Measurements from ENCODE around the gene DNAH6.
"Not testable (repeated sequence)": the region's sequence is repeated elsewhere in the genome, so short reads cannot be mapped to it uniquely, and the experiment has no call there.

DNAH6 gene

GRCh38 chr2:84537251-84537650 is 21.0 kb downstream of the DNAH6 start:
- no peaks in the 10 kb centered on the region for H3K36me3 Mint-ChIP-seq (ENCODE audit: low read depth)
- no peak for DNase-seq
- no peaks in the 10 kb centered on the region for H3K9me3 Mint-ChIP-seq
- no peaks in the 10 kb centered on the region for H3K27me3 Mint-ChIP-seq (ENCODE audit: low read depth, poor library complexity)
- H3K4me1 Mint-ChIP-seq = no peaks in the 10 kb centered on the region
- no peak for TF ChIP-seq CTCF (IDR thresholded peaks at IDR 0.05)
- no peak overlapping the region for H3K4me3 Mint-ChIP-seq
- no peak overlapping the region for H3K27ac Mint-ChIP-seq

GRCh38 chr2:84539729-84540128 is 23.4 kb downstream of the DNAH6 start:
- Mint-ChIP-seq H3K4me1 (no peaks in the 10 kb centered on the region), H3K36me3 (ENCODE audit: low read depth) (no peaks in the 10 kb centered on the region), H3K4me3 (no peak overlapping the region), H3K27ac (no peak overlapping the region), H3K9me3 (no peaks in the 10 kb centered on the region), H3K27me3 (ENCODE audit: low read depth, poor library complexity) (no peaks in the 10 kb centered on the region)
- TF ChIP-seq CTCF (IDR thresholded peaks at IDR 0.05) = no peak
- DNase-seq = no peak

- Mint-ChIP-seq H3K36me3 (ENCODE audit: low read depth) (no peaks in the 10 kb centered on the region), H3K4me1 (no peaks in the 10 kb centered on the region), H3K27me3 (ENCODE audit: low read depth, poor library complexity) (peaks cover 4% of the 10 kb centered on the region), H3K4me3 (no peak overlapping the region), H3K27ac (no peak overlapping the region), H3K9me3 (no peaks in the 10 kb centered on the region)
- no peak for DNase-seq
- no peak for TF ChIP-seq CTCF (IDR thresholded peaks at IDR 0.05)
Observed at GRCh38 chr2:84545005-84545404, 28.7 kb downstream of the DNAH6 start.

- Mint-ChIP-seq H3K27ac (no peak overlapping the region), H3K27me3 (ENCODE audit: low read depth, poor library complexity) (peaks cover 4% of the 10 kb centered on the region)
Observed at GRCh38 chr2:84546551-84546950, 30.3 kb downstream of the DNAH6 start.

GRCh38 chr2:84548303-84548702 is 32.0 kb downstream of the DNAH6 start:
- Mint-ChIP-seq H3K27me3 (ENCODE audit: low read depth, poor library complexity) (peaks cover 4% of the 10 kb centered on the region), H3K9me3 (no peaks in the 10 kb centered on the region), H3K4me3 (no peak overlapping the region), H3K36me3 (ENCODE audit: low read depth) (no peaks in the 10 kb centered on the region), H3K4me1 (no peaks in the 10 kb centered on the region), H3K27ac (no peak overlapping the region)
- TF ChIP-seq CTCF (IDR thresholded peaks at IDR 0.05) = no peak
- DNase-seq = no peak

More at GRCh38 chr2:84546551-84546950, 30.3 kb downstream of the DNAH6 start:
- Mint-ChIP-seq H3K9me3 (no peaks in the 10 kb centered on the region), H3K36me3 (ENCODE audit: low read depth) (no peaks in the 10 kb centered on the region), H3K4me1 (no peaks in the 10 kb centered on the region), H3K4me3 (no peak overlapping the region)
- DNase-seq = no peak
- no peak for TF ChIP-seq CTCF (IDR thresholded peaks at IDR 0.05)

GRCh38 chr2:84550916-84551315 is 34.6 kb downstream of the DNAH6 start:
- peaks cover 9% of the 10 kb centered on the region for H3K27me3 Mint-ChIP-seq (ENCODE audit: low read depth, poor library complexity)
- no peaks in the 10 kb centered on the region for H3K9me3 Mint-ChIP-seq
- H3K27ac Mint-ChIP-seq = no peak overlapping the region
- no peak for TF ChIP-seq CTCF (IDR thresholded peaks at IDR 0.05)
- H3K4me3 Mint-ChIP-seq = no peak overlapping the region
- no peaks in the 10 kb centered on the region for H3K36me3 Mint-ChIP-seq (ENCODE audit: low read depth)
- DNase-seq = no peak
- no peaks in the 10 kb centered on the region for H3K4me1 Mint-ChIP-seq

GRCh38 chr2:84551526-84551925 is 35.2 kb downstream of the DNAH6 start:
- not testable (repeated sequence) for H3K4me3 Mint-ChIP-seq; H3K4me1 Mint-ChIP-seq; H3K27me3 Mint-ChIP-seq (ENCODE audit: low read depth, poor library complexity); DNase-seq; H3K36me3 Mint-ChIP-seq (ENCODE audit: low read depth); H3K9me3 Mint-ChIP-seq; H3K27ac Mint-ChIP-seq
